Left cardiac atrium (tissue), 4 donors: Measurements from ENCODE around the gene CALD1. TPM values are rescaled to one million over a fixed set of nuclear protein-coding genes. Genes with fewer than 3 reads are reported as not detected.

Experiments
- ATAC-seq, 2 donors: fragments of 200-7000 bp; cut with Tn5 transposase; one replicate each; pipeline ENCODE4 v1.9.1; 2020; ENCODE audit warnings: mild to moderate bottlenecking in 2 of 2, moderate library complexity in 2 of 2
- DNase-seq: peaks from one replicate; pipeline ENCODE4 v3.0.0-alpha.2; 2020
- intact Hi-C, 2 donors: fragments of 100-400 bp; cut with DNase I; formaldehyde crosslinking; loops; one replicate each; pipeline versions ENCODE4 v1.14.1 to v1.15.1; 2022 to 2023
- total RNA-seq, 2 donors: library from RNA; stranded (reverse); fragmentation: NEBNext Ultra II Directional; extraction: Animal tissue kit (Norgen Biotek cat#: 25700); gene quantifications; one replicate each; pipeline ENCODE4 v1.2.1, GENCODE V29; 2021
- donor health status: DM: no; HTN: yes; CAD: no.
- donor health status: DM: no; HTN: yes; CAD: no; lungs with severe emphysema.
- donor health status: DM: yes; HTN: yes; CAD: no.
- donor health status: Dilated cardiomyopathy.

CALD1 gene
- total RNA-seq, 2 donors from 2014 or later = 181 to 194 TPM

- DNase-seq = peak; percentile 68
- ATAC-seq = peak; percentile 79 to 84
- intact Hi-C loops = no loop called here
Observed at GRCh38 chr7:134932707-134933370, 153.4 kb downstream of the CALD1 start.

- DNase-seq (no peak), ATAC-seq (no peak)
- intact Hi-C loops = no loop called here
Observed at GRCh38 chr7:134933460-134934068, 154.1 kb downstream of the CALD1 start.

- intact Hi-C loops = loop anchor here in 1 of 2 donors (5.0 kb wide), 1 partner anchor 153 kb away; no protein-coding TSS in a partner anchor
- peak in 1 of 2 donors; percentile 58 for ATAC-seq
- DNase-seq = no peak
Observed at GRCh38 chr7:134935701-134936100, 156.3 kb downstream of the CALD1 start.

- no peak for ATAC-seq
- no peak for DNase-seq
- intact Hi-C loops = loop anchor here in 1 of 2 donors (5.0 kb wide), 1 partner anchor 155 kb away; no protein-coding TSS in a partner anchor
Observed at GRCh38 chr7:134936893-134937510, 157.6 kb downstream of the CALD1 start.

- ATAC-seq = no peak
- no peak for DNase-seq
- intact Hi-C loops = loop anchor here in 1 of 2 donors (5.0 kb wide), 1 partner anchor 156 kb away; no protein-coding TSS in a partner anchor
Observed at GRCh38 chr7:134938141-134938540, 158.7 kb downstream of the CALD1 start.

GRCh38 chr7:134939136-134939535, 159.7 kb downstream of the CALD1 start:
- intact Hi-C loops = loop anchor here in 1 of 2 donors (5.0 kb wide), 1 partner anchor 157 kb away; no protein-coding TSS in a partner anchor
- no peak for DNase-seq
- no peak for ATAC-seq

- intact Hi-C loops = no loop called here
- no peak for DNase-seq
Observed at GRCh38 chr7:134940729-134941128, 161.3 kb downstream of the CALD1 start.

GRCh38 chr7:134941185-134941900, 161.9 kb downstream of the CALD1 start:
- DNase-seq (no peak), ATAC-seq (peak in 1 of 2 donors; percentile 61)
- intact Hi-C loops = no loop called here

More at GRCh38 chr7:134940729-134941128, 161.3 kb downstream of the CALD1 start:
- no peak for ATAC-seq

- no peak for ATAC-seq
- DNase-seq = no peak
- intact Hi-C loops = no loop called here
Observed at GRCh38 chr7:134941952-134942351, 162.5 kb downstream of the CALD1 start.

GRCh38 chr7:134942690-134943466, 163.4 kb downstream of the CALD1 start:
- DNase-seq = no peak
- intact Hi-C loops = no loop called here
- ATAC-seq = no peak

GRCh38 chr7:134943785-134944400, 164.5 kb downstream of the CALD1 start:
- ATAC-seq (no peak), DNase-seq (no peak)
- intact Hi-C loops = no loop called here

GRCh38 chr7:134945691-134946090, 166.3 kb downstream of the CALD1 start:
- intact Hi-C loops = no loop called here
- ATAC-seq (no peak), DNase-seq (no peak)

GRCh38 chr7:134946260-134946659, 166.8 kb downstream of the CALD1 start:
- intact Hi-C loops = no loop called here
- ATAC-seq = no peak
- no peak for DNase-seq

GRCh38 chr7:134947329-134947728, 167.9 kb downstream of the CALD1 start:
- intact Hi-C loops = no loop called here
- ATAC-seq = no peak
- no peak for DNase-seq

GRCh38 chr7:134947831-134948230, 168.4 kb downstream of the CALD1 start:
- no peak for DNase-seq
- no peak for ATAC-seq
- intact Hi-C loops = no loop called here

- DNase-seq (no peak), ATAC-seq (no peak)
- intact Hi-C loops = no loop called here
Observed at GRCh38 chr7:134948246-134948645, 168.8 kb downstream of the CALD1 start.

GRCh38 chr7:134948736-134949135, 169.3 kb downstream of the CALD1 start:
- ATAC-seq (no peak), DNase-seq (no peak)
- intact Hi-C loops = no loop called here

GRCh38 chr7:134949171-134949570, 169.7 kb downstream of the CALD1 start:
- DNase-seq = no peak
- ATAC-seq = no peak
- intact Hi-C loops = no loop called here
